ENCODE measurements around the gene CD300LB. TPM values are rescaled to one million over a fixed set of nuclear protein-coding genes. Genes with fewer than 3 reads are reported as not detected.
"Not testable (repeated sequence)": the region's sequence is repeated elsewhere in the genome, so short reads cannot be mapped to it uniquely, and the experiment has no call there.

The CD300LB gene
- total and polyA plus RNA-seq, 3 donors from 2014 or later: 0.30 to 0.99 (median 0.71) TPM

DNA sequence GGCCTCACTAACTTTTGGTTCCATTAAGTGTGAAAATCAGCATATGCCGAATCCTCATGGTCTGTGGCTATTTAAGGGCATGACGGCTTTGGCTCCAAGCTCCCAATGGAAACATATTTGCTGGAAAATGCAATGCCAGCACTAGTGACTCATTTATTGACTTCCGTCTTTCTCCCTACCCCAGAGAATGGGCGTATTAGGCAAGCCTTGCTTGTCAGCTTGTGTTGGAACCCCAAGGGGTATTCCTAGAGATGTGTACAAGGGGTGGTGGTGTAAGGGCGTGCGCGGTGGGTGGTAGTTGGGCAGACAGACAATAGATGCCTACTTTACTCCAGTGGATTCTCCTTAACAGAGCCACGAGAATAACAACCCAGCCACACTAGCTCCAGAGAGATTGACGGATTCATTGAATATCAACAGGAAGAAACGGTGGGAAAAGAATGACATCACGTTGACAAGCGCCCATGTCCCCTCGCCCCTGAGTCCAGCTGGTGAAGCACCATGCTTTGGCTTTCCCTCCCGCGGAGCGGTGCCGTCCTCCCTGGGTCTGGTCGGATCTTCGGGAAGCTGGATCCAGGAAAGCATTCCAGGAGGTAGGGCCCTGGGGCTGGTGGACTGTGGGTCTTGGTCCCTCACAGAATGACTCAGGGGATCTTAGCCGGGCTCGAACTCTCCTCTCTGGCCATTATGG is 10.3 kb downstream of the CD300LB start:
- H3K27ac ChIP-seq: no peak overlapping the region
- WGBS, 2 donors: 85 to 90% methylated on average over 21 of the region's 21 CpGs
- no peak overlapping the region for H3K4me3 ChIP-seq
- H3K4me1 ChIP-seq: no peaks in the 10 kb centered on the region
- no peak for TF ChIP-seq POLR2A (IDR thresholded peaks at IDR 0.05)
- no peak for TF ChIP-seq CTCF (IDR thresholded peaks at IDR 0.05)
- no peaks in the 10 kb centered on the region for H3K27me3 ChIP-seq
- no peaks in the 10 kb centered on the region for H3K36me3 ChIP-seq (ENCODE audit: low read depth, missing control alignments)
- intact Hi-C loops (cut with DNase I; ENCODE audit: low total_unique reads): no loop called here
- DNase-seq: no peak
- H3K9me3 ChIP-seq: no peaks in the 10 kb centered on the region

DNA sequence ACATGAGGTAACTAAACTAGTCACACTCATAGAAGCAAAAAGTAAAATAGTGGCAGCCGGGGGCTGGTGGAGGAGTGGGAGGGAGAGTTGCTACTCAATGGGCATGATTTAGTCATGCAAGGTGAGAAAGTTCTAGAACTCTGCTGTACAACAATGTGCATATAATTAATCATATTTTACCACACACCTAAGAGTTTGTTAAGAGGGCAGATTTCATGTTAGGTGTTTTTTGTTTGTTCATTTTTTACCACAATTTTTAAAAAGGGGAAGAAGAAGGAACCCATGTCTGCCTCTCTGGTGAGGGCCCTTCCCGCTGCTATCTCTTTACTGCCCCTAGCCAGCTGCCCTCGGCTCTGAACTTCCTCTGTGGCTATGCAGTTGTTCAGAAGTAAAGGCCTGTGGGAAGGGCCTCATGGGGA is 11.2 kb downstream of the CD300LB start:
- Histone ChIP-seq H3K4me1 (no peaks in the 10 kb centered on the region), H3K27ac (no peak overlapping the region), H3K27me3 (no peaks in the 10 kb centered on the region), H3K36me3 (ENCODE audit: low read depth, missing control alignments) (no peaks in the 10 kb centered on the region), H3K4me3 (no peak overlapping the region), H3K9me3 (no peaks in the 10 kb centered on the region)
- 78 to 80% methylated on average over 3 of the region's 3 CpGs for WGBS, 2 donors
- intact Hi-C loops (cut with DNase I; ENCODE audit: low total_unique reads): no loop called here
- no peak for TF ChIP-seq POLR2A (IDR thresholded peaks at IDR 0.05)
- TF ChIP-seq CTCF (IDR thresholded peaks at IDR 0.05): no peak
- DNase-seq: no peak

GRCh38 chr17:74518413-74518981 is 12.8 kb downstream of the CD300LB start:
- H3K27me3 ChIP-seq; H3K9me3 ChIP-seq; DNase-seq; H3K27ac ChIP-seq; H3K4me1 ChIP-seq; H3K36me3 ChIP-seq (ENCODE audit: low read depth, missing control alignments); H3K4me3 ChIP-seq; intact Hi-C loops (cut with DNase I; ENCODE audit: low total_unique reads): not testable (repeated sequence)
- WGBS, 2 donors: 76 to 83% methylated on average over 6 of the region's 6 CpGs

DNA sequence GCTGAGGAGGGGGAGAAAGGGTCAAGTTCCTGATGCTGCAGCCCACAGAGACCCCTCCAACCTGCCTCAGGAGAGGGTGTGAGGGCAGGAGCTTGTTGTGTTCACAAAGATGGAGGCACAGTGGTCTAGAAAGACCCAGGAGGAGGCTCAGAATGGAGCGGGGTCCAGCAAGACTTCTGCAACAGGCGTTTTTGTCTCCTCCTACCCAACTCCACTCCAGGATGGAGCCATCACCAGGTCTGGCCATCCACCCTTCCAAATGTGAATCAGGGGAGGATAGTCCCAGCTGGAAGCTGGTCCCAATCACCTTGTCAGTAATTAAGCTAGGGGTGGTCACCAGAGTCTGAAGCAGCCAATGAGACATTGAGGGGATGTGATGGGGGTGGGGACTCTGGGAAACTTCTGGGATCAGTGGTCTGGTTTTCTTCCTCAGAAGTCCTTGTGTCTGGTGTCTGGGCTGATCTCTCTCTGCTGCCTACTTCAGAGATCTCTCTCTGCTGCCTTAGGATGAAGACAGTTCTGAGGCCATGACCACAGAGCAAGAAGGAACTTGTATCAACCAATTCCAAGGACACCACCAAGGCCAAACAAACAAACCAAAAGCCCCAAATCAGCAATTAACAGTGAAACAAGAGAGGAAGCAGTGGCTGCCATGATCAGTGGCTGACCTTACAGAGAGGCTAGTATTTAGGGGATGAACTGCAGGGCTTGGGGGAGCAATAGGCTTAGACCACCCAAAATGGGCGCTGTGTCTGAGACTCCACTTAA is 14.5 kb downstream of the CD300LB start:
- H3K27me3 ChIP-seq: no peaks in the 10 kb centered on the region
- no peaks in the 10 kb centered on the region for H3K4me1 ChIP-seq
- H3K4me3 ChIP-seq: no peak overlapping the region
- intact Hi-C loops (cut with DNase I; ENCODE audit: low total_unique reads): no loop called here
- H3K9me3 ChIP-seq: no peaks in the 10 kb centered on the region
- no peaks in the 10 kb centered on the region for H3K36me3 ChIP-seq (ENCODE audit: low read depth, missing control alignments)
- DNase-seq: no peak
- TF ChIP-seq POLR2A (IDR thresholded peaks at IDR 0.05) (no peak), CTCF (IDR thresholded peaks at IDR 0.05) (no peak)
- 80 to 86% methylated on average over 3 of the region's 3 CpGs for WGBS, 2 donors
- no peak overlapping the region for H3K27ac ChIP-seq

GRCh38 chr17:74515941-74516340 is 15.3 kb downstream of the CD300LB start:
- H3K4me3 ChIP-seq: no peak overlapping the region
- H3K27me3 ChIP-seq: no peaks in the 10 kb centered on the region
- no peaks in the 10 kb centered on the region for H3K4me1 ChIP-seq
- TF ChIP-seq CTCF (IDR thresholded peaks at IDR 0.05) (no peak), POLR2A (IDR thresholded peaks at IDR 0.05) (no peak)
- intact Hi-C loops (cut with DNase I; ENCODE audit: low total_unique reads): no loop called here
- H3K27ac ChIP-seq: no peak overlapping the region
- 75 to 88% methylated on average over 4 of the region's 4 CpGs for WGBS, 2 donors
- H3K9me3 ChIP-seq: no peaks in the 10 kb centered on the region
- H3K36me3 ChIP-seq (ENCODE audit: low read depth, missing control alignments): no peaks in the 10 kb centered on the region
- no peak for DNase-seq

Measured in testis (tissue), 3 donors.